NCI-H1417 treated with DMSO at 0.1 percent for 48 hours (cell line): Measurements from ENCODE around the gene MIDN.

Experiments used
- DNase-seq: peaks from one replicate; lab custom pipeline; 2025; lab: John Stamatoyannopoulos, UW

The MIDN gene

DNA sequence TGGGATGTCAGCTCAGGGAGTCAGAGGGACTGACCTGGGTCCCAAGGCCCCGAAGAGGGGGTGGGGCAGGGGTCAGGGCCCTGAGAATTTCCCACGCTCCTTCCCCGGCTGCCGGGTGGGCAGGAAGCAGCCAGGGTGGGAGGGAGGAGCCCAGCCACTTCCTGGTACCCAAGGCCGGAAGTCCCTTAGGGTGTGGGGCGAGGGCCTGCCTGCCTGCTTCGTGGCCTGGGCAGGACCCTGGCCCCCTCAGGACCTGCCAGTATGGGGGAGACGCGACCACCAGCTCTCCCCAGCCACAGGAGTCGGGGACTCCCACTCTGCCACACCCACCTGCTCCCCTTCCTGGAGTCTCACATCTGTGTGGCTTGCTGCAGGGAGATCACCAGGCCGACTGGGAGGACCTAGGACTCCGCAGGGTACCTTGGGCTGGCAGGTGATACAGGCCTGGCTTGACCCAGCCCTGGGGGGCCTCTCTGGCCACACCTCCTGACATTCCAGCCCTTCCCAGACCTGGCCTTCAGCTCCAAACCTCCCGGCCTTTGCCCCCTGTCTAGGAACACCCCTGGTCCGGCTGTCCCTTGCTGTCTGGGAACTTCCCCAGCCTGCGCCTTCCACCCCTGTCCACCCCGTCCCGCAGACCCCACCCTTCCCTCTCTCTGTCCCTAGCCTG is 11.0 kb downstream of the MIDN start:
- DNase-seq, result no peak

- no peak for DNase-seq
Measured at GRCh38 chr19:1259876-1260748, 11.7 kb downstream of the MIDN start.

DNA sequence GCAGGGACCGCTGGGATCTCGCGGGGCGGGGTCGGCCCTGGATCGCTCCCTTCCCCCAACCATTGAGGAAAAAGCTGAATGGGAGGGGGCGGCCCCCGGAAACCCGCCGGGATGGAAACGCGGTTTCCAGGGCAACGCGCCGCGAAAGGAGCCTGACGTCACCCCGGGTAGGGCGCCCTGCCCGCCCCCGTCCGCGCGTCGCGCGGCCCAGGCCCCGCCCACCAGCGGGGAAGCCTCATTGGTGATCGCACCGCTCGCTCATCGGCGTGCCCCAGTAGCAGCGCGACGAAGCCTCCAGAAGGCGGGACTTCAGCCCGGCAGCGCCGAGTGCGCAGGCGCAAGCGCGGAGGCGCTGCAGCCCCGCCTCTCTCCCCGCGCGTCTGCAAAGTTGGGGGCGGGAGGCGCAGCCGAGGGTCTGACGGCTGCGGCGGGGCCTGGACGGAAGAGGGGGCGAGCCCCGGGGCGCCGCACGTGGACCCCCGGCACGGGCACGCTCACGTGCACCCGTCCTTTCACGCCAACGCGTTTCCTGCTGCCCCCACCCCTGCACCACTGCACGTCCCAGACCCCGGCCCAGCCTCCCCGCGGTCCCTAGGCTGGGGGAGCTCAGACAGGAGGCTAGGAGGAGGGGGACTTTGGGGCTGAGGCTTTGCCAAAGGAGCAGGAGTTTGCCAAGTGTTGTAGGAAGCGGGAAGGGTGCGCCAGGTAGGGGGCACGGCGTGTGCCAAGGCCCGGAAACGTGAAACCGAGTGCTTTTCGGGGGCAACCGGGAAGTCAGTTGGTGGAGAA is 12.6 kb downstream of the MIDN start:
- DNase-seq, result peak; percentile 74

DNA sequence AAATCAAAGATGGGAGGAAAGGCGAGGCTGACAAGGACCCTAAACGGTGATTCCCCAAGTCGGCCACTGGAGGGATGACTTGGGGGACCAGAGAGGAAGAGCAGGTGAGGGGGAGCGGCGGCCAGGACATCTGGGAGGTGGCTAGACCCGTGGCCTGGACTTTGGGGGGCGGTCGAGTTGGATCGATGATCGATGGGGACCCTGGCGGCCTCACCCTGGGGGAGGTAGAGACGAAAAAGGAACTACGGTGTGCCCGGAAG is 13.1 kb downstream of the MIDN start:
- no peak for DNase-seq

- no peak for DNase-seq
Measured at GRCh38 chr19:1261798-1262622, 13.6 kb downstream of the MIDN start.

- DNase-seq, result no peak
Measured at GRCh38 chr19:1262623-1263123, 14.3 kb downstream of the MIDN start.

DNA sequence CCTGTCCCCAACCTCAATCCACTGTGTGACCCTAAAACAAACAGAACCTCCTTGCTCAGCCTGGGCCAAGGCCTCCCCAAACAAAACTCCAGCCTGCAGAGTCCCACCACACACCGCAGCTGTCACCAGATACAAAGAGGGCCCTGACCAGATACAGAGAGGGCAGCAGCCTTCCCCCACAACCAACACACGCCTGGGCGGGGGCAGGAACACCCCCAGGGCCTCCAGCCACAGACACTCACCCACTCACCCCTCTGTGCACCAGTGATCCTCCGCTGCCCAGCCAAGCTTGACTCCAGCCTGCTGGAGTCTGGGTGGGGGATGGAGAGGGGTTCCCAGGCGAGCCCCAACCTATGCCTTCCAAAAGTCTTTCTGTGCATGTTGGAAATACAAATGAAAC is 14.8 kb downstream of the MIDN start:
- no peak for DNase-seq

GRCh38 chr19:1264801-1265614 is 16.6 kb downstream of the MIDN start:
- DNase-seq, result no peak

DNA sequence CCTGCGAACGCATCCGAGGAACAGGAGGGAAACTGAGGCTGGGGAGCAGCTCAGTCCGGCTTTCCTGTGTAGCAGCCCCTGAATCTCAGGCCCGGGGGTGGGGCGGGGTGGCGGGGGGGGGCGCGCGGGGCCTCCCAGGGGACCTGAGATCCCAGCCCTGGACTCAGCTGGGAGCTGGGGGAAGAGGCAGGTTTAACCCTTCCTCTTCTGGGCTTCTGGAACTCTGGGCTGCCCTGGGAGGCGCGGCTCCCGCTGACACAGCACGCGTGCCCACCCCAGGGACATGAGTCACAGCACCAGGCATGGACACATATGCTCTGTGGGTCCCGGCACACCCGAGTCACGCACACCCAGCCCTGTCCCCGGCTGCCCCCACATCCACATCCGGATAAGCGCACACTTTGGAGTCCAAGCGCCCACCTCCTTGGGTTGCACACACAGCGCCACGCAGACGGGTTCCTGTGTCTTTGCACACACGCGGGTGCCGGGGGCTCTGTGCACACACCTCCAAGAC is 17.3 kb downstream of the MIDN start:
- no peak for DNase-seq

DNA sequence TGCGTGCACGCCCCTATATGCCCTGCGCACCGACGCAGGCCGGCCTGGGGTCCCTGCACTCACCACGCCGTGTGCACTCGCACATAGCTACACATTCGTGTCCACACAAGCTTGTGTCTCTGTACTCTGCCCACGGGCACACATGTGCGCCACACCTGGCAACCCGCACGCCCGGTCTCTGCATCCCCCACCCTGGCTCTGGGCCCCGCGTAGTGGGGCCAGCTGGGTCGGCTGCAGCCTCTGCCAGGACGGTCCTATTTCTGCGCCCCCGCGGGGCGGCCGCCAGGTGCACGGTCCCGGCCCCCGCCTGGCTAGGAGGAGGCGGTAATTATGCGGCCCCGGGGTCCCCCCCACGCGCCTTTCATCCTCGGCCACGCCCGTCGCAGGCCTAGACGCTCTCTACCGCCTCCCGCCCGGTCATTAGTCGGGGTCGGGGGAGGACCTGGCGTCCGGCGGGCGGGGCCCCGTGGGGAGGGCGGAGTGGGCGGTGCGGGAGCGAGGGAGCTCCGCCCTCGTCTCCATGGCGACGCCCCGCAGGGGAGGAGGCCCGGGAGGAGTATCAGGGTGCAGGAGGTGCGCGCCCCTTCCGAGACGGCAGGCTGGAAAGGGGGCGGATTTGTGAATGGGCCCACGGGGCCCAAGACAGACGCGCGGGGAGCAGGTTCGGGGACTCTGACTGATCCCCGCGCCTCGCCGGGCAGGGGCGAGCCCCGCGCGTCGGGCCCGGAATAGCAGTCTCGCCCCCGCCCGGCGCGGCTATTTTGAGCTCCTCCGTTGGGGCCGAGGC is 17.9 kb downstream of the MIDN start:
- peak; percentile 73 for DNase-seq

DNA sequence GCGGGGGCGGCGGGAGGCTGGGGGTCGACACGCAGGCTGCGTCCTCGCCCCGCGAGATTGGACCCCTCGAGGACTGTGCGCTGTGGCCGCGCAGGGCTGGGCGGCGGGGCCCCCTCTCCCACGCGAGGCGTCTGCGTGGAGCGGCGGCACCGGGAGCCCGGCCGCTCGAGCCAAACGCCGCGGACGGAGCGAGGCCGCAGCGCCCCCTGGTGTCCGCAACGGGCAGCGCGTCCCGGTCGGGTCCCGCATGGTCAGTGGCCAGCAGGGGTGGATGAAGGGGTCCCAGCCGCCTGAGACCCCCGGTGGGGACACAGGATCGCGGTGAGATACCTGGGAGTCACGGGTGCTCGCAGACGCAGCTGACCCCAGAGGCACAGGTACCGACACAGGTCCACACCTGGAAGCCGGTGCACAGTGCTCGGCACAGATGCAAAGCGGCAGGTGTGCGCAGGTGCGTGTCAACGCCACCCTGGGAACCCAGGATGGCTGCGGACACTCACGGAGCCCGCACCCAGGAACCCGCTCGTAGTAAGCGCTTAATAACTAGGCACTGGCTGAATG is 18.6 kb downstream of the MIDN start:
- no peak for DNase-seq

GRCh38 chr19:1267477-1268225 is 19.3 kb downstream of the MIDN start:
- DNase-seq, result no peak

DNA sequence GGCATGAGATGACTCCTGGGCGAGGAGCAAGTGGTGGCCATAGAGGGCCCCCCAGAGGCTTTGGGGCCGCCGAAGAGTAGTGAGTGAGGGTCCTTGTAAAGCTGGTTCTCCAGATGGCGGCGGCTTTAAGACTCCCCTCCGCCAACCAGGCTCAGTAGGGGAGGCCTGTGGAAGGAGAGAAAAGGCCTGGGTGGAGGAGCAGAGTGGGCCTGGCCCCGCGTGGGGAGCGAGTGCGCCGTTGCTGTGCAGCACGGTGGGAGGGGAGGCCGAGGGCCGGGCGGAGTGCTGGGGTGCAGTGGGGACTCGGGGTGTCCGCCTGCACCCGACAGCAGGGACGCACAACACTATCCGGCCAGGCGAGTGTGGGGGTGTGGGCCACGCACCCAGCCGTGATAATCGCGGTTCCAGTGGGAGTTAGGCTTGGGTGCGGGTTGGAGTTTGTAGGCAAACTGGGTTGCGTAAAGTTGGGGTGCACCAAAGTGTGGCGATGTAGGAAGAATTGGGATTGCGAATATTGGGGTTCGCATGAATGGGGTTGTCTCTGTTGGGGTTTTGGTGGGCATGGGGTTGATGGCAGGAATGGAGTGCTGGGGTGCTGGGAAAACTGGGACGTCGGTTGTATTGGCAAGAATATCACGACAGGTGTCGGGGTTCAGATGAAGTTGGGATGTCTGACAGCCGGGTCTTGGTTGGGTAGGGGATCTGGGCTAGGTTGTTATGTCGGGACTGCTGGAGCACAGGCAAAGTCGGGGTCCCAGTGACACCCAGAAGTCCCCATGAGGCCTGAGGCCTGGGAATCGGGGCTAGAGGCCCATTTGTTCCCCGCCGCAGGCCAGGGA is 20.1 kb downstream of the MIDN start:
- no peak for DNase-seq

GRCh38 chr19:1269065-1269477 is 20.7 kb downstream of the MIDN start, which contains the start of gene CIRBP:
Gene CIRBP, plus strand, starts transcription at chr19:1269332. Its CDS starts 1,602 bp downstream, at chr19:1270934.
- DNase-seq, result peak; percentile 86

GRCh38 chr19:1269478-1270212 is 21.3 kb downstream of the MIDN start:
- peak; percentile 53 for DNase-seq

GRCh38 chr19:1270213-1270853 is 21.9 kb downstream of the MIDN start:
- no peak for DNase-seq
